GM19025 (cell line): Measurements from ENCODE around the gene MAK.
"Not testable (repeated sequence)": the region's sequence is repeated elsewhere in the genome, so short reads cannot be mapped to it uniquely, and the experiment has no call there.

Source experiments
- ATAC-seq: cut with Tn5 transposase; IDR thresholded peaks from one replicate; pipeline ENCODE4 v1.9.1; 2021; ENCODE audit warnings: mild to moderate bottlenecking, low read depth, moderate library complexity; ENCODE audit not compliant: unreplicated experiment

MAK gene, protein sequence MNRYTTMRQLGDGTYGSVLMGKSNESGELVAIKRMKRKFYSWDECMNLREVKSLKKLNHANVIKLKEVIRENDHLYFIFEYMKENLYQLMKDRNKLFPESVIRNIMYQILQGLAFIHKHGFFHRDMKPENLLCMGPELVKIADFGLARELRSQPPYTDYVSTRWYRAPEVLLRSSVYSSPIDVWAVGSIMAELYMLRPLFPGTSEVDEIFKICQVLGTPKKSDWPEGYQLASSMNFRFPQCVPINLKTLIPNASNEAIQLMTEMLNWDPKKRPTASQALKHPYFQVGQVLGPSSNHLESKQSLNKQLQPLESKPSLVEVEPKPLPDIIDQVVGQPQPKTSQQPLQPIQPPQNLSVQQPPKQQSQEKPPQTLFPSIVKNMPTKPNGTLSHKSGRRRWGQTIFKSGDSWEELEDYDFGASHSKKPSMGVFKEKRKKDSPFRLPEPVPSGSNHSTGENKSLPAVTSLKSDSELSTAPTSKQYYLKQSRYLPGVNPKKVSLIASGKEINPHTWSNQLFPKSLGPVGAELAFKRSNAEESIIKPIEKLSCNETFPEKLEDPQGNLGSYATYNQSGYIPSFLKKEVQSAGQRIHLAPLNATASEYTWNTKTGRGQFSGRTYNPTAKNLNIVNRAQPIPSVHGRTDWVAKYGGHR

DNA sequence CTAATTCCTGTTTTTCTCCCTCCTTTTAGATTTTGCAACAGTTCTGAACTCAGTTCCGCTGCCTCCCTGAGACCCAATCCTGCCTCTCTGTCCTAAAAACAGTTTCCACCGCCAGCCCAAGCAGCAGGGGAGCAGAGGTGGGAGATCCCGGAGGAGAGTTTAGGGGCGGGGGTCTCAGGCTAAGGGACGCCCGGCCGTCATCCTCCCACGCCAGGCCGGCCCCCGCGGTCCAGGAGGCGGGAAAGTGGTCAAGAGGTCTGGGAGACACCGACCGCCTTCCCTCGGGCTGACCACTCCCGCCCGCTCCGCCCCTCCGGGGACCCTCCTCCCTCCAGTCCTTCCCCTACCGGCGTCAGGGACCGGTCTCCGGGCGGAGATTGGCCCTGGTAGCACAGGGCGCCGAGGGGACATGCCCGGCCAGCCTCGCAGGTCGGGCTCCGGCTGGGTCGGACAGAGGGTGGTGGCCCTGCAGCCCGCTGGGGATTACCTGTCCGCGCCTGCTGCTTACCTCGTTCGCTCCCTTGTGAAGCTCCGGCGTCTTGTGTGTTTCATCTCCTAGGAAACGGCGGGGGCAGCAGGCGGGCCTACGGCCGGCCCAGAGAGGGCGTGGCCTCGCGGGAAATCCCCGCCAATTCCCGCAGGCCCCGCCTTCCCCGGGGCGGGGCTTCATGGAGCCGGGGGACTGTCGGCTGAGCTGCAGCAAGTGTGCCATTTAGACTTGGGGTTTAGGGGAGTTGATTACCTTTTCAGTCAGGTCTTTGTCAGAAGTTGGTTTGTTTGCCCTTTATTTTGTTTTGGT lies at the start of gene MAK:
Gene MAK (minus strand): TSS at position 545 of the 799 bp plus-strand sequence. CDS start 7,891 bp downstream, outside the sequence.
- ATAC-seq: peak; percentile 71

DNA sequence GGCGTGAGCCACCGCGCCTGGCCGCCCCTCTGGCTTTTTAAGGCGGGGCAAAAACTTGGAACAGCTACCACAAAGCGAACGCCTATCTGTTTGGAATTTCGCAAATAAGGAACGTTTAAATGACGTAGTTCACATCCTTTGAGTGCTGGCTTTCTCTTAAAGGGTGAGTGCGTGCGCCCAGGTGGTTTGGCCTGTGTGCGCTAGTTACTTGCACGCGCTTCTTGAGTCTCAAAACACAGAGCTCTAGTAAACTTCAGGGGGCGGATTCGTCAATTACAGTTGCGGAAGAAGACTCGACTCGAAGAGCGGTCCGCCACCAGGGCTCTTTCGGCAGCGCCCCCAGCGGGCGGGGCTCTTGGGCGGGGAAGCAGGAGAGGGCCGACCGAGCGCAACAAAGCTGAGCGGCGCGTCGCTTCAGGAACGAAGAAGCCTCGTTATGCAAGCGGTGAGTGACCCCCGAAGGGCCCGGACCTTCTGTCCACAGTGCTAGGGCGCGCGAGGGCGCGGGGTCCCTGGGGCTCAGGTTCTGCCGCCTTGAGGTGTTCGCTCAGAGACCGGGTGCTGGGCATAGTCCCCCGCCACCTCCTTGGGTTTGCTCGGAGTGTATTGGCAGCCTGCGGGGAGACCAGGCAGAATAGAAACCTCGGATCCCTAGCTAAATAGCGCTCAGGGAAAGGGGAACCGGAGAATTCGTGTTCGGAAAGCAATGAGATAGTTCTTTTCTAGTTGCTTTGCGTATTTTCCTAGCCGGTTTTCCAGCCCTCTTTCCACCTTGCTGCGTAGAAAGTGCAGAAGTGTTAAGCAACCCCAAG lies 48.6 kb upstream of the MAK start, which contains the start of gene SYCP2L:
Gene SYCP2L (plus strand): TSS at position 362 of the 812 bp plus-strand sequence. CDS start 75 bp downstream, at position 437.
- peak; percentile 48 for ATAC-seq

DNA sequence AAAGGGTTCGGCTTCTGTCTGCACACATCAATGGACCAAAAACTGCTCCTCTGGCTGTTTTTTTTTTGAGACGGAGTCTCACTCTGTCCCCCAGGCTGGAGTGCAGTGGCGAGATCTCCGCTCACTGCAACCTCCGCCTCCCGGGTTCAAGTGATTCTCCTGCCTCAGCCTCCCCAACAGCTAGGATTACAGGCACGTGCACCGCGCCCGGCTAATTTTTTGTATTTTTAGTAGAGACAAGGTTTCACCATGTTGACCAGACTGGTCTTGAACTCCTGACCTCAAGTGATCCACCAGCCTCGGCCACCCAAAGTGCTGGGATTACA lies 48.0 kb upstream of the MAK start:
- not testable (repeated sequence) for ATAC-seq

DNA sequence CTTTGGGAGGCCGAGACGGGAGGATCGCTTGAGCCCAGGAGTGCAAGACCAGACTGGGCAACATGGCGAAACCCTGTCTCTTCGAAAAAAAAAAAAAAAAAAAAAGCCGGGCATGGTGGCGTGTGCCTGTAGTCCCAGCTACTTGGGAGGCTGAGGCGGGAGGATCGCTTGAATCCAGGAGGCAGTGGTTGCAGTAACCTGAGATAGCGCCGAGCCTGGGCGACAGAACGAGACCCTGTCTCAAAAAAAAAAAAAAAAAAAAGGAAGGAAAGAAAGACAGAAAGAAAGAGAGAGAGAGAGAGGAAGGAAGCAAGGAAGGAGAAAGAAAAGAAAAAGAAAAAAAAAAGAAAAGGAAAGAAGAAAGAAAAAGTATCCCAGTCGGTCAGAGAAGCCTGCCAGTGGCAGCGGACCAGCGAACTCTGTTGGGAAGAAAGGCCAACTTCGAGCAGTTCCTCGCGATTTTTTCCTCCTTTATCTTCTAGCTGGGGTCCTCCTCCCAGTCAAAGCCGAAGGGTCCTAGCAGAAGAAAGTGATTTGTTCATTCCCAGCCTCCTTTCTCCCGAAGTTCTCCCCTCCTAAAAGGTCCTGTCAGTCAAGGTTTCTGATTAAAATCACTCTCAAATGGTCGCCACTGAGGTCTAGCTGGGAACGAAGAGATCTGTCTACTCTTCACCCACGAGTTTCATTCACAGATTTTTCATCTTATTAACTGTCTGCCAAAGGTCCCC lies 46.1 kb upstream of the MAK start:
- no peak for ATAC-seq

DNA sequence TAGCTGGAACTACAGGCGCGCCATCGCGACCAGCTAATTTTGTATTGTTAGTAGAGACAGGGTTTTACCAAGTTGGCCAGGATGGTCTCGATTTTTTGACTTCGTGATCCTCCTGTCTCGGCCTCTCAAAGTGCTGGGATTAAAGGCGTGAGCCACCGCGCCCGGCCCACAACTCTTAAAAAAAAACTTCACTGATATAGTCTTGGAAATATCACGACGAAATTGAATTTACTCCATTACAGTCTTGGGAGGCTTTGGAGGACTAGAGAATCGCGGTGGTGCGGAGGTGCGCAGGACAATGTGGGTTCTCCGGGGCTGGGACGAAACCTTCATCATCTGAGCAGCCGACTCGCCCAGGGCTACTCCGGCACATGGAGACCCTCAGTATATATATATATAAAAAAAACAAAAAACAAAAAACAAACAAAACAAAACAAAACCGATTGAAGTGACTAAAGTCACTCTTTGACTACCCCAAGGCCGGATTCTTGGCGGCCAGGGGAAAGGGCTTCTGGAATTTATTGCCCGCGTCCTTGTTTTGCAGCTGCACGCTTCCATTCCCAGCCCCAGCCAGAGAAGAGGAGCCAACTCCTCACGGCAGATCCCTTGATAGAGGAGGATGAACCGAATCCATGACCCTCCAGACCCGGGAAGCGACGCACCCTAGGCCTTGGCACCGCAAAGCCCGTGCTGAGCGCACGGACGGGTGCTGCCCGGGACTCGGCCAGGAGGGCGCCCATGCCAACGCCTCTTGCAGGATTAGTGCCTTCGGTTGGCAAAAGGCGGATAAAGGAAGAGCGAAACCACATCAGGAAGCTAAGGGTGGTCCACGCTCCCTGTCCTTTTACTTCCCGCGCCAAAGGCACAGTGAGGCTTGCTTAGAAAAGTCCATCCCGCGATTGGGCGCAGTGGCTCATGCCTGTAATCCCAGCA lies 45.2 kb upstream of the MAK start:
- no peak for ATAC-seq

DNA sequence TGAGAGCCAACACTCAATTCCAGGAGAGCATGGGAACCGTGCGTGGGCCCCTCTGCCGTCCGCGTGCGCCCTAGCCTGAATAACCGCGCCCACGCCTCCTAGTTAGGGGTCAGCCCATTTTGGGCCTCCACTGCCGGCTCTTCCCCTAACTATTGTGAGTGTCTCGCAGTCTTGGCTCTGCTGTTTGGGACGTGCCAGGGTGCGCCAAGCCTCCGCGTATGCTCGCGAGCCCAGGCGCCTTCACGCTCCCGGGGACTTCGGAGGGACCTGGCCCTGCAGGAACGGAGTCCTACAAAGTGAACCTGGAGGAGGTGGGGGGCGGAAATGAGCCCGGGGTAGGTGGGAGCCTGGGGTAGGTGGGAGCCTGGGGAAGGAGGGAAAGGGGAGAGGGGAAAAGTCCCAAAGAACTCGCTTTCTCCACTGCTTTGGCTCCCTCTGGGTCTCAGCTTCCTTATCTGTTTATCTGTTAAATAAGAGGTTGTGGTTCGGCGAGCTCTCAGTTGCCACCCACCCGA lies 44.4 kb upstream of the MAK start:
- no peak for ATAC-seq

DNA sequence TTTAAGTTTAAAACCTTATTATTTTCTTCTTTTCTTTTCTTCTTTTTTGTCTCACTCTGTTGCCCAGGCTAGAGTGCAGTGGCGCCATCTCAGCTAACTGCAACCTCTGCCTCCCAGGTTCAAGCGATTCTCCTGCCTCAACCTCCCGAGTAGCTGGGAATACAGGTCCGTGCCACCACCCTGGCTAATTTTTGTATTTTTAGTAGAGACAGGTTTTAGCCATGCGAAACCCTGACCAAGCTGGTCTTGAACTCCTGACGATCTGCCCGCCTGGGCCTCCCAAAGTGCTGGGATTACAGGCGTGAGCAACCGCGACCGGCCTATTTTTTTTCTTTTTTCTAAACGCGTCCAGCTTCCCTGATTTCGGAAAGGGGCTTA lies 43.9 kb upstream of the MAK start:
- ATAC-seq: not testable (repeated sequence)

DNA sequence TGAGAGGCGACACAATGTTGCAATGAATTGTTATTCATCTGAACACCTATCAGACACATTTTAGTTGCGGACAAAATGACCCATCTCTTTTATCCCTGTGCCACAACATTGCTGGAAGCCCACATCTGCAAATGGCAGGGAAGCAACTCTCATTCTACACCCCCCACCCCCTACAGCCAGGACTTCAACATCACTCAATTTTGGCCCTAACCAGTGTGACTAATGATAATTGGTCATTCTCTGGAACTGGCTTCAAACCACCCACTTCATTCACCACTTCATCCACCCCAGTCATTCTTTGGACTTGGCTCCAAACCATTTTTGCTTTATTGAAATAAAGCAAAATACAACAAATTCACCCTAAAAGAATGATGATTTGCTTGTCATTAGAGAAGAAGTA lies 42.0 kb upstream of the MAK start:
- ATAC-seq: no peak

DNA sequence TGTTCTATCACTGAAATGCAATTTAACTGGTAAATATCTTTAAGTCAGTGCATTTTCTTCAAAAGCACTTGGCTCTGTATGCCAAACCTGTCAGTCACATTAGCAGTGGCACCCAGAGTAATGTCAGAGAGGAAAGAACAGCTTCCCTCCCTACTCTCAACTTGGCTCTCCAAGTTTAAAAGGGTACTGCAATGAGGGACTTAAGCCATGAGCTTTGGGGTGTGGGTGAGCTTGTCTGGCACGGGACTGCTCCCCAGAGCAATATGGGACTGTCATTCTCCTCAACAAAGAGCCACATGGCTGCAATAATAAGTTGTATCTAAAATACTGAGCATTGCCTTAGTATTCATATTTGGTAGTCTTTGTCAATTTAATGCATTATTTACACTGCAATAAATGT lies 39.5 kb upstream of the MAK start:
- ATAC-seq: no peak

DNA sequence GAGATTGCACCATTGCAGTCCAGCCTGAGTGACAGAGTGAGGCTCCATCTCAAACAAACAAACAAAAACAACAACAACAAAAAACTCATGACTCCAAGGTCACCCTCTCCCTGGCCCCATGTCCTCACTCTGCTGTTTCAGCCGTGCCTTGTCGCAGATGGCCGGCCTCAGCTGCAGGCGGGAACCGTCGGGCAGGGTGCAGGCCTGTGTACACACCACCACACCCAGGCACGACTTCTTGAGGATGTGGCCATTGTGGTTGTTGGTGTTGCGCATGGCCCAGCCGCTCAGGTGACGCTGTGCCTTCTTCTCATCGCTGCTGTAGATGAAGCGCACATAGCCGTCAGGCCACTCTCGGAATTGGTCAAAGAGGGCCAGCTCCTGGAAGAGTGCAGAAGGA lies 38.7 kb upstream of the MAK start:
- no peak for ATAC-seq

DNA sequence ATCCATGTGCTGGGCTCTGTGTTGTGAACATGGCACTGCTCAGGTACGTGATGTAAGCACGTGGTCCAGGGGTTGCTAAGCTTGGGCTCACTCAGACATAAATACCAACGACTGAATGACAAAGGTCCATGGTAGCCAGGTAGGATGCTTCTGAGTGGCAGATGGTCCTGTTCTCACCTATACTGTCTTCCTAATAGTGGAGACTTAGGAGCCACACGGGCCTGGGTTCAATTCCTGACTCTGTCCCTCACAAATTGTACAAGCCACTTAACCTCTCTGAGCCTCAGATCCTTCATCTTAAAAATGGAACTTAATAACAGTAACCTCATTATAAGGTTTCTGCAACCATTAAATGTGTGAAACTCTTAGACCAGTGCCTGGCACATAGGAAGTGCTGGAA lies 36.7 kb upstream of the MAK start:
- no peak for ATAC-seq

DNA sequence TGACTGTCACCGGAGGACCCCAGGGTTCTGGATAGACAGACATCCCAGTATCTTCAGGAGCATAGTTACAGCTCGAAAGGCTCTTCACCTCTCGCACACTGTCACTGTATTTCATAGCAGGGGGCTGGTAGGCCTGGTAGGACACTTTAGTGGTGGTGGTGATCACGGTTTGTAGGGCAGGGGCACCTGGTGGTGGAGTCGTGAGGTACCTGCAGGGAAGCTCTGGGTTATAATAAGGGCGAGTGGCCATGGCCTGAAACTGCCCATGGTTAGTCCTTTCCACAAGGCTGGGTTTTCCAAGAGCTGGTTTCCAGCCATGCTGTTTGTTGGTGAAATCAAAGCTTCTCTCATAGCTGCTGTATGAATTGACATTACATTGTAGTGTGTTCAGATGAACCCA lies 35.9 kb upstream of the MAK start:
- no peak for ATAC-seq

DNA sequence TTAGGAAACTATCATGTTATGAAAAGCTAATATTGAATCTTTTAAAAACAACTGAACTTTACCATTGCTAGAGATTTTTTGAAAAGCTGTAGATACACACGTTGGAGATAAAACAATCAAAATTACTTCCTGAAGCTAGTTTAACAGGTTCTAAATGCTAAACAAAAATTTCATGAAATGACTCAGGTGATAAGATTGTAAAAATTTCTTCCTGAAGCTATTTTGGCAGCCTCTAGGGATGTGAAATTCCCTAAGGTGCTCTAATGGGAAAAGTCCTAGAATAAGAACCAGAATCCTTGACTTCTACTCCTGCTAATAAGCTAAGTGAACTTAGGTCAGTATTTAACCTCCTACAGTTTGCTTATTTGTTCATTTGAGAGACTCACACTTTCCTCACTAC lies 35.0 kb upstream of the MAK start:
- no peak for ATAC-seq

DNA sequence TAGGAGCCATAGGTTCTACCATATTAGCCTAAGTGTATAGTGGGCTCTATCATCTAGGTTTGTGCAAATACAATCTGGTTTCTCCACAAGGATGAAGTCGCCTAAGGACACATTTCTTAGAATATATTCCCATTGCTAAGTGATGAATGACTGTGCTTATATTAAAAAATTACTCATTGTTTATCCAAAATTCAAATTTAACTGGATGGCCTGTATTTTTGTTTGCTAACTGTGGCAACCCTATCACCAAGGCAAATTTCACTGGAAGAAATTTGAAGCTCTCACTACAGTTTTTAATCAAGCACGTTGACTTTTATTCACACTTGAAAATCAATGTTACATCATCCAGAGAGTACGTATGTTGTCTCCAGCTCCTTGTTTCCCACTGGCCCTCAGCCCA lies 29.6 kb upstream of the MAK start:
- no peak for ATAC-seq

DNA sequence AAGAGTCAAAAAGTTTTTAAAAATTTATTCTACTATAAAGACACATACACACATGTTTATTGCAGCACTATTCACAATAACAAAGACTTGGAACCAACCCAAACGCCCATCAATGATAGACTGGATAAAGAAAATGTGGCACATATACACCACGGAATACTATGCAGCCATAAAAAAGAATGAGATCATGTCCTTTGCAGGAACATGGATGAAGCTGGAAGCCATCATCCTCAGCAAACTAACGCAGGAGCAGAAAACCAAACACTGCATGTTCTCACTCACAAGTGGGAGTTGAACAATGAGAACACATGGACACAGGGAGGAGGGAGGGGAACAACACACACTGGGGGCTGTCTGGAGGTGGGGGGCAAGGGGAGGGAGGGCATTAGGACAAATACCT lies 28.4 kb upstream of the MAK start:
- not testable (repeated sequence) for ATAC-seq

DNA sequence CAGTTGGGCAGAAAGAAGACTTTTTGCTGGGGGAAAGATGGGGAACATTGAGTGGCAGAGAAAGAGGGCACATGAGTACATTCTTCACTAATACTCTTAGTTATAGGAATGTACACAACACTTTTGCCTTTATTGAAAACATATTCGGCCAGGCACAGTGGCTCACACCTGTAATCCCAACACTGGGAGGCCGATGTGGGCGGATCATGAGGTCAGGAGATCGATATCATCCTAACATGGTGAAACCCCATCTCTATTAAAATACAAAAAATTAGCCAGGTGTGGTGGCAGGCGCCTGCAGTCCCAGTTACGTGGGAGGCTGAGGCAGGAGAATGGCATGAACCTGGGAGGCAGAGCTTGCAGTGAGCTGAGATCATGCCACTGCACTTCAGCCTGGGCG lies 24.7 kb upstream of the MAK start:
- ATAC-seq: not testable (repeated sequence)

DNA sequence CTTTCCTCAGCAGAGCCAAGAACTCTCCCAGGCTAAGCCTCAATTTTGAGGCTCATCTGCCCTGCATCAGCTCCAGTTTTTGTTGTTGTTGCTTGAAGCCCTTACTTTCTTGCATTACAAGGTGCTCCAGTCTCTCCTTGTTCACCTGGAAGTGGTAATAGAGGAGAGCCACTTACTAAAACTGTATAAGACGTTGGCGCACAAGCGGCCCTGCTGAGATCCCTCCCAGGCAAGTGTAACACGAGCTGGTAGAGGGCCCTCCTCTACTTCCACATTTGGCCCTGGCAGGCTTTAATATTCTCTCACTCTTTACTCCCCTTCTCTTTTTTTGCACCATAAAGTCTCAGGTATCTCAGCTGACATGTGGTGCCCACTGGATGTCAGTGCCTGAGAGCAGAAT lies 24.0 kb upstream of the MAK start:
- ATAC-seq: no peak

DNA sequence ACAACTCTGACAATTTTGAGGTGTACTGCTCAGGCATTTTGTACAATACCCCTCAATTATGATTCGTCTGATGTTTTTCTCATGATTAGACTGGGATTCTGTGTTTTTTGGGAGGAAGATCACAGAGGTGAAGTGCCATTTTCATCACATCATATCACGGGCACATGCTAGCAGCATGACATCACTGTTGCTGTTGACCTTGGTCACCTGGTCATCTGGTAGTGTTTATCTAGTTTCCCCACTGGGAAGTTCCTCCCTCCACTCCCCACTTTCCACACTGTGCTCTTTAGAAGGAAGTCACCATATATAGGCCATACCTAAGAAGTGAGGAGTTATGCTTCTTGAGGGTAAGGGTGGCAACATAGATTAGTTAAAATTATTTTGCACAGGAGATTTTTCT lies 22.7 kb upstream of the MAK start:
- ATAC-seq: no peak

DNA sequence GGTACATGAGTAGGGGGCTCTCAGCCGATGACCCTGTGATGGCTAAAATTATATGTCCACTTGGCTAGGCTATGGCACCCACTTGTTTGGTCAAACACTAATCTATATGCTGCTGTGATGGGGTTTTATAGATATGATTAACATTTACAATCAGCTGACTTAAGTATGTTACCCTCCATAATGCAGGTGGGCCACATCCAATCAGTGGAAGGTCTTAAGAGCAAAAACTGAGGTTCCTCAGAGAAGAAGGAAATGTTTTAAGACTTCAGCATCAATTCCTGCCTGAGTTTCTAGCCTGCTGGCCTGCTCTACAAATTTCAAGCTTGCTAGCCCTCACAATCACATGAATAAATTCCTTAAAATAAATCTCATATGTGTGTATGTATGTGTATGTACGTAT lies 18.9 kb upstream of the MAK start:
- ATAC-seq: no peak
